BJ (cell line): ENCODE results near the gene CHTF18. TPM values are rescaled to one million over a fixed set of nuclear protein-coding genes. Genes with fewer than 3 reads are reported as not detected.

Experiments
- polyA plus RNA-seq: library from polyadenylated mRNA; depleted of rRNA; stranded (reverse); fragments of >200 nt; gene quantifications from 2 replicates; pipeline ENCODE4 v1.2.3, GENCODE V29; 2011; rRNA removed
- small RNA-seq: library from RNA; depleted of rRNA; stranded (forward); fragments of <200 nt; gene quantifications from one replicate; pipeline ENCODE3, GENCODE V24; 2012; ENCODE audit warnings: low replicate concordance, low read depth; ENCODE audit not compliant: insufficient read length

The CHTF18 gene
- polyA plus RNA-seq, 1 experiment: 6.1 TPM

Small RNAs within 50 kb of the gene (small RNA-seq; reads per million reads assigned to genes)
- not detected for gene MIR662

Other genes starting within 250 kb of the CHTF18 start
- not detected in 2 replicates for gene PRR35, start 228.2 kb upstream of the CHTF18 start, polyA plus RNA-seq
- 0.31 and 0.66 TPM in 2 replicates for gene NHLRC4, start 221.6 kb upstream of the CHTF18 start, polyA plus RNA-seq
- 15.4 and 26.6 TPM in 2 replicates for gene PIGQ, start 218.7 kb upstream of the CHTF18 start, polyA plus RNA-seq
- 6.5 and 7.6 TPM in 2 replicates for gene RAB40C, start 198.6 kb upstream of the CHTF18 start, polyA plus RNA-seq
- not detected in 2 replicates for gene WFIKKN1, start 157.6 kb upstream of the CHTF18 start, polyA plus RNA-seq
- 77.2 and 105 TPM in 2 replicates for gene METTL26, start 152.3 kb upstream of the CHTF18 start, polyA plus RNA-seq
- gene MCRIP2, start 146.8 kb upstream of the CHTF18 start, polyA plus RNA-seq: 10.6 and 16.5 TPM in 2 replicates
- gene WDR90, start 139.3 kb upstream of the CHTF18 start, polyA plus RNA-seq: 6.2 and 10.0 TPM in 2 replicates
- gene RHOT2, start 120.5 kb upstream of the CHTF18 start, polyA plus RNA-seq: 37.1 and 81.7 TPM in 2 replicates
- 0.74 and 1.3 TPM in 2 replicates for gene RHBDL1, start 112.9 kb upstream of the CHTF18 start, polyA plus RNA-seq
- 75.9 and 148 TPM in 2 replicates for gene STUB1, start 108.2 kb upstream of the CHTF18 start, polyA plus RNA-seq
- gene JMJD8, start 104.3 kb upstream of the CHTF18 start, polyA plus RNA-seq: 54.8 and 91.8 TPM in 2 replicates
- gene WDR24, start 98.2 kb upstream of the CHTF18 start, polyA plus RNA-seq: 2.2 and 3.7 TPM in 2 replicates
- gene FBXL16, start 82.8 kb upstream of the CHTF18 start, polyA plus RNA-seq: 0.32 and 0.67 TPM in 2 replicates
- gene METRN, start 73.5 kb upstream of the CHTF18 start, polyA plus RNA-seq: 33.7 and 40.3 TPM in 2 replicates
- gene ANTKMT, start 67.5 kb upstream of the CHTF18 start, polyA plus RNA-seq: 7.7 and 10.7 TPM in 2 replicates
- 0.77 and 2.4 TPM in 2 replicates for gene CCDC78, start 62.2 kb upstream of the CHTF18 start, polyA plus RNA-seq
- gene HAGHL, start 61.5 kb upstream of the CHTF18 start, polyA plus RNA-seq: 4.3 and 7.0 TPM in 2 replicates
- gene CIAO3, start 47.6 kb upstream of the CHTF18 start, polyA plus RNA-seq: 16.1 and 23.1 TPM in 2 replicates
- gene MSLN, start 27.9 kb upstream of the CHTF18 start, polyA plus RNA-seq: 0.25 and 0.67 TPM in 2 replicates
- gene RPUSD1, start 239 bp upstream of the CHTF18 start, polyA plus RNA-seq: 13.7 and 24.7 TPM in 2 replicates
- gene GNG13, start 12.1 kb downstream of the CHTF18 start, polyA plus RNA-seq: not detected in 2 replicates
- gene LMF1, start 182.4 kb downstream of the CHTF18 start, polyA plus RNA-seq: 14.8 and 28.9 TPM in 2 replicates
- 0.04 TPM in 2 replicates for gene SOX8, start 193.2 kb downstream of the CHTF18 start, polyA plus RNA-seq